HG03460 (cell line): ENCODE data around the gene SUV39H2.
"Not testable (repeated sequence)": the region's sequence is repeated elsewhere in the genome, so short reads cannot be mapped to it uniquely, and the experiment has no call there.

ENCODE experiments used
- ATAC-seq: cut with Tn5 transposase; IDR thresholded peaks from one replicate; pipeline ENCODE4 v1.9.1; 2021; ENCODE audit not compliant: unreplicated experiment

SUV39H2 gene

DNA sequence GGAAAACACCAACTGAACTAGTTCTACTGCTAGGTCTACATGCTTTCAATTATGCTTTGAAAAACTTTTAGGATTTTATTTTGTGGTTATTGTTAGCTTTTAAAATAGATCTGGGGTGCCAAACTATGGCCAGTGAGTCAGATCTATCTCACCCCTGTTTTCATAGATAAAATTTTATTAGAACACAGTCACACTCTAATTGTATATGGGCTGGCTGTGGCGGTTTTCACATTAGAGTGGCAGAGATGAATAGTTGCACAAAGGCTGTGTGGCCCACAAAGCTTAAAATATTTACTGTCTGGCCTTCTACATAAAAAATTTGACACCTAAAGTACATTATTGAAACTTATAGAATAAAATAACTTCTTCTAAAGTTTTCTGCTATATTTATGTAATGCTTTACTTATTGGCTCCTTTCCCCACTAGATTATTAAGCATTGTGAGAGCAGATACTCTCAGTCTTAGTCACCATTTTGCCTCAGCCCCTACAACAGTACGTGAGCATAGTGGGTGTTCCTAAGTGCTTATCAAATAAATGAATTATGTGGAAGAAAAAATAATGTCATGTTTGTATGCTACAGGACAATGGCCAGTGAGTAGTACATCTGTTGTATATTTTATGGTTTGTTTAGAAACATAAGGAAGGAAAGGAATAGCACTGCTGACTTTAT is 5.4 kb upstream of the SUV39H2 start:
- peak; percentile 51 for ATAC-seq

DNA sequence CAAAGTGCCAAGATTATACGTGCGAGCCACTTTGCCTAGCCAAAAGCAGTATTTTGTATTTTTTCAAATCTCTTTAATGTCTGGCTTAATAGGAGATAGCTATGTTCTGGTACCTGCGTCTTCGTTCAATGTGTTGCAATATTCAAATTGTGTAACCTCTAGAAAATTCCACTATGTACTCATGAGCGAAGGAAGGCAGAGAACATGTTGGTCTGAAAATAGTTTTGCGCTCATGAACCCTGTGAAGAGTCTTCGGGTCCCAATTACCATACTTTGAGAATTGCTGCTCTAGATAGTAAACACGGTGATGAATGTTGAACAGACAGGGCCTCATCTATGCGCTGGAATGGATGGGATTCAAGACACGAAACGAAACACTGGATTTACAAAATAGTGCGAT is 2.7 kb upstream of the SUV39H2 start:
- no peak for ATAC-seq

DNA sequence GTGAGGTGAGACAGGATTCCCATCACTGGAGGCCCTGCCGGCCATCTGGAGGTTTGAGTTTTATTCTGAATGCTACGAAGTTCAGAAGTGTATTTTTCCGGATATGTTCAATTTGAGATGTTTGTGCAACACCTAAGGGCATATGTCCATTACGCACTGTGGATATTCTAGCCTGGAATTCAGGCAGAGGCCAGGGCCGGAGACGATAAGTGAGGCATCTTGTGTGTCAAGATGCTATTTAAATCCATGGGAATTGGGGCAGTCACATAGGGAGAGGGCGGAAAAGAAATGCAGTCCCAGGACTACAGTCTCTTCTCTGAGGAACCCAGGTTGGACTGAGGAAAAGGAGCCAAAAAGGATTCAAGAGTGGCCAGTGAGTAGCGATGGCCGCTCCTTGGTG is 1.9 kb upstream of the SUV39H2 start:
- ATAC-seq, result no peak

DNA sequence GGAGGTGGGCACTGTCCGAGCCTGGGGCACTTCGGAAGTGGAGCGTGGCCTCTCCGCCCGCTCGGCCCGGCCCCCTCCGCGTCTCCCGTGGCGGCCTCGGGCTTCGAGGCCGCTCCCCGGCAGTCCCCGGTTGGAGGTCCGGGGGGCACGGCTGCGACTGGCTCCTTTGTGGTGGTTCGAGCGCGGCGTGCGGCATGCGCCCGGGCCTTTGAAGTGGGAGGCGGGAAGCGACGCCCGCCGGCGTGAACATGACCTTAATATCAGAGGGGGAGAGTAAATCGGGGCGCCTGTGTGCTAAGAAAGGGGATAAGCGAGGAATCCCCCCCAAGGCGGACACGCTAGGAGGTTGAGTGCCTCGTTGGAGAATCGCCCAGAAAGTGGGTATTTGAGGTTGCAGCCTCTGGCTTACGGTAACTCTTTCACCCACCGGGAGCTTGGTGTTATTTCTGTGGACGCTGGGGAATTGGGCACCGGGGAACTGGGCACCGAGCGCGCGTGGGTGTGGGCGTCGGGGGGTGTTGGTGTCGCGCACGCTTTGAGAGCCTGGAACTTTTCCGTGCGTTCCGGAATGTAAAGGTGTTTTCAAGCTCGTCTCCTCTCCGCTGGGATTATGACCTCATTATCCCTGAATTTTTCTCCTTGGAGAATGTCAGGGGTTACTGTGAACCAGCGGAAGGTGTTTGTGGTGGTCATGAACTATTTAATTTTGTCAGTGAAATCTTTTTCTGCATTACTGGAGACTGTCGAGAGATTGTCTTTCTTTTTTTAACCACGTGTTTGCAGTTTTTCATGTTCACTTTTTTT is 660 bp downstream of the SUV39H2 start:
- ATAC-seq, result peak; percentile 13

DNA sequence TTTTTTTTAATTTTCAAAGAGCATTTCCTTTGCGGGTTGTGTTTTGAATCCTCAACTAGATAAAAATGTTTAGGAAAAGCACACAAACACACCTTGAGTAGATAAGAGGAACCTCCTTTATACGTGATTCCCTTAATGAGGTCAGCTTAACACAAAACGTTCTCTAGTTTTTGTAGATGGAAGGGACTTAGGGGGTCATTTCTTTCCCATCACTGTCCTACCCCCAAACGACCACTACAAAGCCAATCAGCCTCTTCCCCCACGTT is 1.2 kb downstream of the SUV39H2 start:
- no peak for ATAC-seq

DNA sequence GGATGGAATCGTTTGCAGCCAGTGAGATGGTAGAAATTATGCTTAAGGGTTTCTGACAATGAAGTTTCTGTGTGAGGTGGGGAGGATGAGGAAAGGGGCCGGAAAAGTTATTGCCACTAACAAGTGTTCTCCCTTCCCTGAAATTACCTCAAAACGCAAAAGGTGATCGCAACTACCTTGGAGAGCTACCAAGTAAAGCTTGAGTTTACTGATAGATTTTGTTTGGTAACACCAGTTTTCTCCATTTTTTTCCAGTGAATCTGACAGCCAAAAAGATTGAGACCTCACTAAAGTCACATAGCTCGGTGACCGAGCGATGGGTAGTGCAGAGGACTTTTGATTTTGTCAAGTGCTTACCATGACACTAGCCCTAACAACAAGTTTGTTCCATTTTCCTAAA is 1.6 kb downstream of the SUV39H2 start:
- no peak for ATAC-seq

DNA sequence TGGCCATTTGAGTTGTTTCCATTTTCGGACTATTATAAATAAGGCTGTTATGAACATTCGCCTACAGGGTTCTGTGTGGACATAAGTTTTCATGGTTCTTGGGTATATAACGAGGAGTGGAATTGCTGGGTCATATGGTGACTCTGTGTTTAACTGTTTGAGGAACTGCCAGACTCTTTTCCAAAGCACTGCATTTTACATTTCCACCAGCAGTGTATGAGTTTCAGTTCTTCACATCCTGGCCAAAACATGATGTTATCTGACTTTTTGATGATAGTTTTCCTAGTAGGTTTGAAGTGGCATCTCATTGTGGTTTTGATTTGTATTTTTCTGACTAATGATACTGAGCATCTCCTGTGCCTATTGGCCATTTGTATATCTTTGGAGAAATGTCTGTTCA is 5.4 kb downstream of the SUV39H2 start:
- ATAC-seq, result no peak

DNA sequence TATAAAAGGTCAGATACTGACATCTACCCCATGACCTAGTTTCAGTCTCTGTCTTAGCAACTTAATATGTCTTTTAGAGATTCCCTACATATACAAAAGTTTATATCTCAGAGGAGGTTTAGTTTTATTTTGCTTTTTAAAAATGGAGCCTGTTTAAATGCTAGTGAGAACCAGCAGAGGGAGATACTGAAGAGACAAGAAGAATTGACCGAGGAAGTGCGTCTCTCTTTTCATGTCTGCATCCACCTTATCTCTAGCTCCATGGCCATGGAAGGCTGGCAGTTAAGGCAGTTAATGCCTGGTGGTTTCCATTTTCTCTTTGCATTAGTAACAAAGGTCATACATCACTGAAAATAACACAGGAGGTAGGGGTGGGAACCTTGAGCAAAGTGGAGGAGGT is 10.7 kb downstream of the SUV39H2 start:
- ATAC-seq, result no peak

DNA sequence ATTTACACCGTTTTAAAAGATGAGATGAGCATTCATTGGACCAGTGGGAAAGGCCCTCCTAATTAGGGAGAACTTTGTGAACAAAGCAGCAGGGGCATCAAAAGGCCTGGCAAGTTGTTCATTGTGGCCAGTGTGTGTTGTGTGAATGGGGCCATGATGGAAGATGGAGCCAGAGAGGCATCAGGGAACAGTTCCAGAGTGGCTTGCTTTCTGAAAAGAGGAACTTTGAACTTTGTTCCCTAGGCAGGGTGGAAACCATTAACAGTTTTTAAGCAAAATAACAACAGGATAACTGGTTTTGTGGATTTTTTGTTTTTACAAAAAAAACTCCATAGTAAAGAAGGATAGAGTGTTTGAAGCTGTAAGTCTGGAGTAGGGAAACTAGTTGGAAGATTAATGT is 12.5 kb downstream of the SUV39H2 start:
- ATAC-seq, result no peak

DNA sequence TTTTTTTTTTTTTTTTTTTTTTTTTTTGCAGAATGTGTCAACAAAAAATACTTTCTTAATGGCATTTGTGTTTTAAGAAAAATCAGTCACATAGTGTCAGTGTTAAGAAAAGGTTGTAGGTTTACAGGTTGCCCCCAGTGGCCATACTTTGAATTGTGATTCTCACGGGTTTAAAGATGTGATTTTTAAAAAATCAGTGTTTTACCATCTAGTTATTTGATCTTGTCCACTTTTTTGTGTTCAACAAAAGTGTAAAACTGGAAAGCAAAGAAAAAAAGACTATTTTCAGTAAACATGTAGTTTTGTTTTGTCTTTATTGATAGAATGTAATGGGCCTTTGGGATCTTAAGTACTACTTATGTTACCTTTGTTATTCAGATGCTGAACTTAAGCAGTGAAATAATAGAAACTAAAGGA is 25.7 kb downstream of the SUV39H2 start:
- ATAC-seq, result no peak

DNA sequence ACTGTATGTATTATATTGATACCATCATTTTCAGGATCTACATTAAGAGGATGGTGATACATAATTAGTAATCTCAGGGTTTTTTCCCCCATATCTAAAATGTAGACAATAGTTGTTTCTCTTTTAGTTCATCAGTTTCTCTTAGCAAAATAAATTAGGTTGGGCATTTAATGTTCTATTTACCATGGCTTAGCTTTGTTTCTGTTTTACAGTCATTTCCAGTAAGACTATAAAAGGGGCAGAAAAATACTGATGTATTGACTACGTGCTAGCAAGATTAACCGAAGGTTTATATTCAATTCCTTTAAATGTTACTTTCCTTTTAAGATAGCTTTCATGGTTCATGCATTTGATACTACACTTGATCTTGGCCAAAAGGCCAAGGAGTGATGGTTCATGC is 26.2 kb downstream of the SUV39H2 start:
- no peak for ATAC-seq

DNA sequence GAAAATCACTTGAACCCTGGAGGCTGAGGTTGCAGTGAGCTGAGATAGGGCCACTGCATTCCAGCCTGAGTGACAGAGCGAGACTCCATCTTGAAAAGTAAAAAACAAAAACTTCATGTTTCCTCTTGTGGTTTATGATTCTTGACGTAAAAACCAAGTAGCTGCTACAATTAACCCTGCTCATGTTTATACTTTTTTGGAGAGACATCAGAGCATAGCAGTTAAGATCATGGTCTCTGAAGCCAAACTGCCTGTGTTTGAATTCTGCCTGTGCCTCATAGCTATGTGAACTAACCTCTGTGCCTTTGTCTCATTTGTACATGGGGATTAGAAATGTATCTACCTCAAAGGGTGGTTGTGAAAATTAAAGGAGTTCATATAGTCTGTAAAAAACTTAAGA is 27.2 kb downstream of the SUV39H2 start:
- ATAC-seq, result no peak

DNA sequence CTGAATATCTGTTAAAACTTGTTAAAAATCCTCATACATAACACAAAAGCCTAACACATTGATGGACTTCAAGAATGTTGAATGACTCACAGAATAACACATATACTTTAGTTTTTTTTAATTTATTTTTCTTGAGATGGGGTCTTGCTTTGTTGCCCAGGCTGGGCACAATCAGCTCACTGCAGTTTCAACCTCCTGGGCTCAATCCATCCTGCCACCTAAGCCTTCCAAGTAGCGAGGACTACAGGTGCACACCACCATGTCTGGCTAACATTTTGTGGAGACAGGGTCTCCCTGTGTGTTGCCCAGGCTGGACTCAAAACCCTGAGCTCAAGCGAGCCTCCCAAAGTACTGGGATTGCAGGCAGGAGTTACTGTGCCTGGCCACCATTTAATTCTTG is 28.1 kb downstream of the SUV39H2 start:
- no peak for ATAC-seq

DNA sequence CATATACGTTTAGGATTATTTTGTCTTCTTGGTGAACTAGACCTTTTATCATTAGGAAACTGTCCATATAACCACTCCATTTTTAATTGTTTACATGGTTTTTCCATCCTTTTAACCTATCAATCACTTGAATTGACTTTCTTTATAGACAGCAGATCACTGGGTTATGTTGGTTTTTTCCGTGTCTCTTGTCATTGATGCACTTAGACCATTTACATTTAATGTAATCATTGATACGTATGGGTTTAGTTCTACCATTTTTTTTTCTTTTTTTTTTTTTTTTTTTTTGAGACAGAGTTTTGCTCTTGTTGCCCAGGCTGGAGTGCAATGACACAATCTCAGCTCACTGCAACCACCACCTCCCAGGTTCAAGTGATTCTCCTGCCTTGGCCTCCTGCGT is 28.9 kb downstream of the SUV39H2 start:
- not testable (repeated sequence) for ATAC-seq

DNA sequence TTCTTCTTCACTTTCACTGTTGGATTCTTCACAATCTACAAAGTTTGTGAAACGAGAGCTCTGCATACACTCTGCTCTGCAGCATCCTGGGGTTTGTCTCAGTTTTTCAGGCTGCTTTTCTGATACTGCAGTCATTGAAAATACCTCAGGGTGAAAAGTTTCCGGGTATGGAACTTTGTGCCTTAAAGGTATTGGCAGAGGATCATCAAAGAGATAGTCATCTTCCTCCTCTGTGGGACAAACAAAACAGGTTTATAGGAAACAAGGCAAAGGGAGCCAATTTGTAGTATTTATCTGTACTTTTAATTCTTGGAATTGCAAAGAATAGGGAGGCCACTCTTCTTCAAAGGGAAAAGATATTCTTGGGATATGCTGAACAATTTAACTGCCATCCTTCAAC is 30.4 kb downstream of the SUV39H2 start:
- ATAC-seq, result no peak

DNA sequence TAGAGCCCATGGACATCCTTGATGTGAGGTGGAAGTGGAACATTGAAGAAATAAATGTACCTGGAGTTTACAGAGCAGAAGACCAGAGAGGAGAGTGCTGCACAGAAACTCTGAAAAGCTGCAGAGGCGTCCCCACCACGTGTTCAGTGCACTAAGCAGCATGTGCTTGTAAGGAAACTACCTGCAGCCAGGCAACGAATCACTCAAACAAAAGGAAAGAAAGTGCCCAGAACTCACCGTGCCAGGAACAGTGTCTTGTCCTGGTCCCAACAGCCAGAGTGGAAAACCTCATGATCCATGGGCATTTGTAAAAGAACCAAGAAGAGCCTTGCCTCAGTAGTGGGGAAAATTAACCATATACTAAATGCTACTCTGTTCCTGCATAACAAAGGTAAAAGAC is 32.3 kb downstream of the SUV39H2 start:
- ATAC-seq, result no peak

DNA sequence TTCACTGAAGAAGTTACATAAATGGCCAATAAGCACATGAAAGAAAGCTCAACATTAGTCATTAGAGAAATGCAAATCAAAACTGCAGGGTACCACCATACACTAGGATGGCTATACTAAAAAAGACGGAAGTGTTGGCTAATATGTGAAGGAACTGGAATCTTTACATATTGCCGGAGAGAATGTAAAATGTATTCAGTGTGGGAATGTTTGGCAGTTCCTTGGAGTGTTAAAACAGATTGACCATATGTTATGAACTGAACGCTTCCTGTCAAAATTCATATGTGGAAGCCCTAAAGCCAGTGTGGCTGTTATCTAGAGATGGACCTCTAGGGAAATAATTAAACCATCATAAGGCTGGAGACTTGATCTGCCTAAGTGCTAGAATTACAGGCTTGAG is 33.1 kb downstream of the SUV39H2 start:
- ATAC-seq, result no peak

DNA sequence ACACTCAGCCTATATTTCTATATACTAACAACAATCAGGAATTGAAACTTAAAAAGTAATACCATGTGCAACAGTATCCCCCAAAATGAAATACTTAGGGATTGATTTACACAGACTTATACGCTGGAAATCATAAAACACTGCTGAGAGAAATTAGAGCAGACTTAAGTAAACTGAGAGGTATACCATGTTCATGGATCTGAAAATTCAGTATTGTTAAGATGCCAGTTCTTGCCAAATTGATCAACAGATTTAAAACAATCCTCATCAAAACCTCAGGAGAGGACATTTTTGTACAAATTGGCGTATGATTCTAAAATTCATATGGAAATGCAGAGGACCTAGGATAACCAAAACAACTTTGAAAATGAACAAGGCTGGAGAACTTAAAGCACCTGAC is 37.9 kb downstream of the SUV39H2 start:
- ATAC-seq, result no peak

DNA sequence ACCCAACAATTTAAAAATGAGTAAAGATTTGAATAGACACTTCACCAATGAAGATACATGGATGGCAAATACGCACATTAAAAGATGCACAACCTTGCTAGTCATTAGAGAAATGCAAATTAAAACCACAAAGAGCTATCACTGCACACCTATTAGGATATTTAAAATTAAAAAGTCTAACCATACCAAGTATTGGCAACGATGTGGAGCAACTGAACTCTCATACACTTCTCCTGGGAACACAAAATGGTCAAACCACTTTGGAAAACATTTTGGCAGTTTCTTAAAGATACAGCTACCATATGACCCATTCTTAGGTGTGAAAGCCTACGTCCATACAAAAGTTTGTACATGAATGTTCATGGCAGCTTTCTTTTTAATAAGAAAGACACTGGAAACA is 39.2 kb downstream of the SUV39H2 start:
- no peak for ATAC-seq

DNA sequence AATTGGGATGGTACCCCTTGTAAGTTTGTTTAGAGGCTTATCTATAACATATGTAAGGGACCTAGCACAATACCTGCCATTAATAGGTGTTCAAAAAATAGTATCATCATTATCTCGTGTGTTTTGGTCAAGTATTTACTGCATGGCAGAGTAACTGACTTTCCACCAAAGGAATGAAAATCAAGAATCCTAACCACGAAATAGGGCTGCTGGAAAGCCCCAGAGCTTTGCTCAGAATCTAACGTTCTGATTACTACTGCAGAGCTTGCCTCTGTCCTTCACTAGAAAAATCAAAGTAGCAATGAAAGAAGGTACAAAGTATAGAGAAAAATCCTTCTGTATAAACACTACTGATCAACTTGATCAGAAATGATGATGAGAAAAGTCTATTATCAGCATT is 40.3 kb downstream of the SUV39H2 start:
- no peak for ATAC-seq

DNA sequence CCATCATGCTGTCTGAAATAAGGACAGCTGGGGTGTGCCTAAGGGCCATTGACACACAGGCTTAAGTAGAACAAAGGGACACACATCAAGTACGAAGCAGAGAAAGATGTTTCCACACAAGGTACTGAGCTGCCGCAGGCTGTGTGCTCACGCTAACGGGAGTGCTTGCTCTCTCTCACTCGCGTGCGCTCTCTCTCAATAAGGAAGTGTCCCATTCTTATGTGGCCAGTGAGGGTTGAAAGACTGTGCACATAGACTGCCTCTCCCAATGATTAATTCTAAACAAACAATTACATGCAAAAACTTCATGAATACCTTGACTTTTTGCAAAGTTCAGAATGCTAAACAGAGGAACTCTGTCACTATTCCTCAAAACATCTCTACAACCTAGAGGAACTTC is 45.3 kb downstream of the SUV39H2 start:
- ATAC-seq, result no peak

DNA sequence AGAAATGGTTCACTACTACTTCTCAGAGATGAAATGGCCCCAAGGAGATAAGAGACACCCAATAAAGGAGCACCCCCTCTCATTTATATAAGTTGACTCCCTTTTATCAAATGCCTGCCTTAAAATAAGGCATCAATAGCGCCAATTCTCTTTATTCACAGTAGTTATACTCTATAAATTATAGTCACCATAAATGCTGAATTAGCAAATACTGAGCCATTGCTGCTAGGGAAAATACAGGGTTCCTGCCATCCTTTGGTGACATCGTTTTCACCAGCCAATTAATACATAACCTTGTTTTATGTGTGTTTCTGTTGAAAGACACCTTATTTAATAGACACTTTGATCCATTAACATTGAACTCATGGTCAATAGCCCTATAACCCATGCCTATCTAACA is 46.6 kb downstream of the SUV39H2 start:
- no peak for ATAC-seq

DNA sequence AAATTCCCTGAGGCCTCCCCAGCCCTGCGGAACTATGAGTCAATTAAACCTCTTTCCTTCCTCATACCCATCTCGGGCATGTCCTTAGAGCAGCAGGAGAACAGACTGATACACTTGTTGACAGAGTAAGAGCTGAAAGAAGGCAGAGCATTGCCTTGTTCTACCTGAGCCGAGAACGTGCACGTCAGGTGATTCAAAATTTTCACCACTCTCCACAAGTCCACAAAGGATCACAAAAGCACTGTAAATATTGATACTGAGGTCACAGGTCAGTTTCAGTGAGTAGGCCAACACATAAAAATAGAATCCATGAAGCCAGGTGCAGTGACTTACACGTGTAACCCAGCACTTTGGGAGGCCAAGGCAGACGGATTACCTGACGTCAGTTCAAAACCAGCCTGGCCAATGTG is 47.4 kb downstream of the SUV39H2 start:
- no peak for ATAC-seq
